Measurements from ENCODE around the gene AGMAT.

- TF ChIP-seq CTCF (IDR thresholded peaks at IDR 0.05) (no peak), POLR2A (IDR thresholded peaks at IDR 0.05) (no peak)
These were observed 11.2 kb upstream of the AGMAT start for GRCh38 chr1:15595809-15596617.

Measured in prostate gland (tissue), 2 donors.